Ectodermal cell (in vitro differentiated cells): Measurements from ENCODE around the gene RRP36. TPM values are rescaled to one million over a fixed set of nuclear protein-coding genes. Genes with fewer than 3 reads are reported as not detected.

ENCODE experiments used
- H3K27ac ChIP-seq: 2 replicates; pipeline ENCODE4 v1.7.0; 2013; ENCODE audit warnings: mild to moderate bottlenecking, low read depth, low read length; ENCODE audit not compliant: insufficient read depth, poor library complexity, severe bottlenecking
- H3K27me3 ChIP-seq: 2 replicates; pipeline ENCODE4 v1.7.0; 2013; ENCODE audit warnings: mild to moderate bottlenecking, low read length; ENCODE audit not compliant: insufficient read depth, control insufficient read depth, poor library complexity, severe bottlenecking
- H3K36me3 ChIP-seq: one replicate; pipeline ENCODE4 v1.7.0; 2013; ENCODE audit warnings: low read length; ENCODE audit not compliant: control insufficient read depth, insufficient read depth
- H3K4me1 ChIP-seq: one replicate; pipeline ENCODE4 v1.7.0; 2013; ENCODE audit warnings: low read length; ENCODE audit not compliant: control insufficient read depth, insufficient read depth
- H3K4me3 ChIP-seq: 2 replicates; pipeline ENCODE4 v1.7.0; 2013; ENCODE audit warnings: low read depth, low read length, control low read depth; ENCODE audit not compliant: insufficient read depth
- H3K9me3 ChIP-seq: 2 replicates; pipeline ENCODE4 v1.7.0; 2013; ENCODE audit warnings: mild to moderate bottlenecking, low read length, moderate library complexity; ENCODE audit not compliant: control insufficient read depth
- WGBS, 2 experiments: methylation state at CpG; one replicate each; pipeline ENCODE4 v1.1.7; 2013; ENCODE audit warnings: missing lambda C conversion rate in 2 of 2; 5-methylcytosine and 5-hydroxymethylcytosine counted together
- polyA plus RNA-seq, 4 experiments: library from polyadenylated mRNA; stranded (reverse); fragments of 50-300 nt; gene quantifications; one replicate each; pipeline ENCODE4 v1.2.3, GENCODE V29; 2013

Gene RRP36
- 100 TPM for polyA plus RNA-seq (2013, experiment 1 of 4)
- polyA plus RNA-seq (2013, experiment 2 of 4) = 110 TPM
- polyA plus RNA-seq (2013, experiment 3 of 4) = 78.8 TPM
- 79.2 TPM for polyA plus RNA-seq (2013, experiment 4 of 4)

DNA sequence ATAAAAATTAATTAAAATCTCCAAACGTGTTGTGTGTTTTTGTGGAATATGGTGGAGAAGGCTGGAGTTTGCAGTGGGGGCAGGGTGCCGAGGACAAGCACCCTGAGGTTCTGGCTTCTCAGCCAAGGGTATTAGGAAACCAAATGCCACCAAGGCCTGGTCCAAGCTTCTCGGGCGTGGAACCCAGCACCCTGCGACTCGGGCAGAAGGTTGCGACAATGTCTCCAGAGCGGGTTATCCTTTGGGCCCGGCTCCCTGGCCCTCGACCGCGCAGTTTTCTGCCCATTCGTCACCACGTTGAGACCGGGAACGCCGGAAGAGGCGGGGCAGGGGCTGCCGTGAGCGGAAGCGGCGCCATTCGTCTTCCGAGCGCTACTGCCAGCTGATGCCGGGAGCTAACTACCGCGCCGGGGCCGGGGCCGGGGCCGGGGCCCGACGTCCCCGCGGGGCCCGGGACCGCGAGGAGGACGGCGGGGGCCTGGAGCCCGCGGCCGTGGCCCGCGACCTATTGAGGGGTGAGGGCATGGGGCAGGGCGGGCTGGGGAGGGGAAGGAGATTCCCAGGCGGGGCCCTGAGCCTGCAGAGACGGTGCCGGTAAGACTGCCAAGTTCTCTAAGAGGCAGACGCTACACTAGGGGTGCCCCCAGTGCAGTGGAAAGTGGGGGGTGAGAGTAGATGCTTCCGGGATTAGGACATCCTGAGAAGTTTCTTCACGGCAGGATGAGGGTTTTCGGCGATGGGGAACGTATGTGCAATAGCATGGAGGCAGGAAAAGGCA lies at the start of gene RRP36:
RRP36 (plus strand) TSS at position 354 of the 778 bp plus-strand sequence; CDS start at position 386, 32 bp downstream.
- 2% methylated on average over 56 of the region's 56 CpGs for WGBS, 2 experiments
- Histone ChIP-seq H3K27ac (no peak within 1 kb of the TSS), H3K27me3 (no peaks in the 10 kb centered on the region), H3K4me1 (peaks cover 5% of the 10 kb centered on the region), H3K4me3 (peak within 1 kb of the TSS; percentile 90), H3K9me3 (no peaks in the 10 kb centered on the region), H3K36me3 (peaks cover 36% of the 10 kb centered on the region)

- Histone ChIP-seq H3K4me1 (no peaks in the 10 kb centered on the region), H3K27me3 (no peaks in the 10 kb centered on the region), H3K27ac (no peak overlapping the region), H3K36me3 (no peaks in the 10 kb centered on the region), H3K4me3 (no peak overlapping the region), H3K9me3 (no peaks in the 10 kb centered on the region)
- WGBS, 2 experiments = 91 to 95% methylated on average over 3 of the region's 3 CpGs
Observed at GRCh38 chr6:42971746-42972327, 49.6 kb upstream of the RRP36 start.

- WGBS, 2 experiments = 94 to 95% methylated on average over 3 of the region's 3 CpGs
- Histone ChIP-seq H3K27me3 (no peaks in the 10 kb centered on the region), H3K4me1 (peaks cover 3% of the 10 kb centered on the region), H3K4me3 (no peak overlapping the region), H3K36me3 (no peaks in the 10 kb centered on the region), H3K9me3 (no peaks in the 10 kb centered on the region), H3K27ac (no peak overlapping the region)
Observed at GRCh38 chr6:42973926-42974325, 47.5 kb upstream of the RRP36 start.

DNA sequence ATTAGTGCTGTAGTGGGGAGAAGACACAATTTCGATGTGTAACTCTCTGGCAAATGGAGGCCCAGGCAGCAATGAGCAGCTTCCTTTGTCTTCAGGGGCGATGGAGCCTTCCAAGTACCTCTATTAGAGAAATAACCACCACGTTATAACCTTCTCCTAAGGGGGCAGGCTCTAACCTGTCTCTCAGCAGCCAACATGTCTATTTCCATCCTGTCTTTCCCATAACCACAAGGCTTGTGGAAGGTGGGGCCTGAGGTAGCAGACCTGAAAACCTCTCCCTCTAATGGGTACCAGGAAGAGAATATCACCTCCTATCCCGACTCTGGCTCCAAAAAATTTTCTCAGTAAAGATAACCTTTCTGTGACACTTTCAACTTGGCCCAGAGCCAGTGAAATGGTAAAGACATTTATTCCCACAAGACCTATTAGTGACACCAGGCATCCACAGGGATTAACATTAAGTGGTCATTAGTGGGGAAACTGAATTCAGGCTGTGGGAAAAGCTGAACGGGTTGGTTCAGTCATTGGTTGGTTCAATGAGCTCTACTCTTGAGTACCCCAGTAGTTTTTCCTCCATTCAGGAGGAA lies 46.4 kb upstream of the RRP36 start:
- H3K36me3 ChIP-seq = no peaks in the 10 kb centered on the region
- H3K4me1 ChIP-seq = peaks cover 3% of the 10 kb centered on the region
- no peaks in the 10 kb centered on the region for H3K9me3 ChIP-seq
- no peaks in the 10 kb centered on the region for H3K27me3 ChIP-seq
- H3K4me3 ChIP-seq = no peak overlapping the region
- H3K27ac ChIP-seq = no peak overlapping the region
- 93 to 94% methylated on average over 5 of the region's 5 CpGs for WGBS, 2 experiments

DNA sequence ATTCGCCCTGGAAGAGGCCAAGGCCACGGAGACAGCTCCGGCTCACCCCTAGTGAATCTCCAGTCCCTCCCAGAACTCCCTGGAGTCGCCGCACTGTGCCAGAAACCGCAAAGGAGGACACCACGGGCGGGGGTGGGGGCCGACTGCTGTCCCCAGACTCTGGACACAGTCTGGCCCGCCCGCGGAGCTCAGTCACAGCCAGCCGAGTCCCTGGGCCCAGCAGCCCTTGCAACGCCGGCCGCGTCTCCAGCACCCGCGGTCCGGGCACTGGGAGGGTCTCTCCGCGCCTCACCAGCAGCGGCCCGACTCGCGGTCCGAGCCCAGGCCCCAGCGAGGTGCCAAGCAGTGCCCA lies 43.0 kb upstream of the RRP36 start:
- 2 to 3% methylated on average over 28 of the region's 28 CpGs for WGBS, 2 experiments
- H3K9me3 ChIP-seq = no peaks in the 10 kb centered on the region
- peaks cover 3% of the 10 kb centered on the region for H3K4me1 ChIP-seq
- H3K36me3 ChIP-seq = no peaks in the 10 kb centered on the region
- peak overlapping the region; percentile 83 for H3K4me3 ChIP-seq
- H3K27ac ChIP-seq = no peak overlapping the region
- H3K27me3 ChIP-seq = no peaks in the 10 kb centered on the region

- Histone ChIP-seq H3K27ac (no peak within 1 kb of the TSS), H3K36me3 (no peaks in the 10 kb centered on the region)
- WGBS, 2 experiments = 1% methylated on average over 59 of the region's 59 CpGs
Observed at GRCh38 chr6:42978839-42979522, 42.4 kb upstream of the RRP36 start, which contains the start of gene PEX6. Gene PEX6, minus strand, starts transcription at chr6:42979181. Its CDS starts 31 bp downstream, at chr6:42979150.

GRCh38 chr6:42979523-42980177 lies 41.8 kb upstream of the RRP36 start:
- H3K27me3 ChIP-seq = no peaks in the 10 kb centered on the region
- no peaks in the 10 kb centered on the region for H3K36me3 ChIP-seq
- no peak overlapping the region for H3K27ac ChIP-seq
- no peaks in the 10 kb centered on the region for H3K9me3 ChIP-seq
- peaks cover 3% of the 10 kb centered on the region for H3K4me1 ChIP-seq
- H3K4me3 ChIP-seq = peak overlapping the region; percentile 83
- WGBS, 2 experiments = 70 to 72% methylated on average over 9 of the region's 9 CpGs

More at GRCh38 chr6:42978839-42979522, 42.4 kb upstream of the RRP36 start, which contains the start of gene PEX6:
- Histone ChIP-seq H3K27me3 (no peaks in the 10 kb centered on the region), H3K9me3 (no peaks in the 10 kb centered on the region), H3K4me1 (peaks cover 3% of the 10 kb centered on the region), H3K4me3 (peak within 1 kb of the TSS; percentile 83)

DNA sequence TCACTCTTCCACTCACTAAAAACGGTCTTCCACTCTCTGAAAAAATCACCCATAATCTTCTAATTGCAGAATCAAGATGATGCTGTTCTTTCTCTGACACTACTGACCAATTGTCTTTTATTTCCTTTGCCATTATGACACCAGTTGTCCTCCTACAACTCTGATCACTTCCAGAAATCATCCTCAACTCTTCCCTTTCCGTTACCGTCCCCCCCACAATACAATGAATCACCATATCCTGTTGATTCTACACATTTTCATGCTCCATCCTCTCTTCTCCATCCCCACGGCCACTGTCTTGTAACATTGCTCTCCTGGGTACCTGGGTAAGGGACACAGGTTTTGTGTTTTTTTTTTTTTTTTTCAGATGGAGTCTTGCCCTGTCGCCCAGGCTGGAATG lies 39.6 kb upstream of the RRP36 start:
- WGBS, 2 experiments = 89 to 91% methylated on average over 5 of the region's 5 CpGs
- Histone ChIP-seq H3K36me3 (no peaks in the 10 kb centered on the region), H3K9me3 (no peaks in the 10 kb centered on the region), H3K4me1 (peaks cover 12% of the 10 kb centered on the region), H3K4me3 (no peak overlapping the region), H3K27ac (no peak overlapping the region), H3K27me3 (no peaks in the 10 kb centered on the region)

DNA sequence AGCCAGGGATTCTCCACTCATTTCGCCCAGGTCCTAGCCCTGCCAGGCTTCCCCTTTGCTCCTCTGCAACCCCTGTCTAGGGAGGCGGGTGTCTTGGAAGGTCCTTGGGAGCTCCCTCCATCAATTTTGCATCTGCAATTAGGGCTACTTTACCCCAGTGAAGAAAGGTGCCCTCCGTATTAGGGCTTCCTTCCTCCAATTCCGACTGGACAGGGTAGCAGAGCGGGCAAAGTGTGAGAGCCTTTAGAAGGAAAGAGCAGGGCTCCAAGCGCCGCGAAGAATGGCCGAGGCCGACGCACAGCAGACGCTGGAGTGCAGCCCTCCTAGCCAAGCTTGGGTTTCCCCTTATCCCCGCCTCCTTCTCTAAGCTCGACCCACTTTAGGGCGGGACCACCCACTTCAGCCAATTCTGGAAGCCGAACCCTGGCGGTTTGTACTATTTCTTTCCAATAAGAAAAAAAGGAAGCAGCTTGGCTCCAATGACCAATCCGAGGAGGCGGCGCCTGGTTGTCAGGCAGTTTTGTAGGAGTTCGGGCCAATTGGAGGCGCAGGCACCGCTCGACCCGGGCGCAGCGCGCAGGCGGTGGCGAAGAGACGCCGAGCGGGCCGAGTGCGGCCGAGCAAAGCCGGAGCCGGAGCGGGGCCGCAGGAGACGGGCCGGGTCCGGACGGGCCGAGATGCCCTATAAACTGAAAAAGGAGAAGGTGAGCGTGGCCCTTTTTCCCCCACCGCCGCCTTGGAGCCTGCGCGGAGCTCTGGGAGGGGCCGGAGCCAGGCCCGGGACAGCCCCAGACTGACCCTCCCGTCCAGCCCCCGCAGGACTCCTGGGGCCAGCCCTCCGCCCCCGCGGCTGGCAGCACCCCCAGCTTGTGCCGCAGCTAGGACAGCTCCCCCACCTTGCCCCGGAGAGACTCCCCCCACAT lies 37.2 kb upstream of the RRP36 start, which contains the start of gene PPP2R5D:
PPP2R5D (plus strand) TSS at position 570 of the 923 bp plus-strand sequence; CDS start at position 678, 108 bp downstream.
- peak within 1 kb of the TSS; percentile 74 for H3K4me3 ChIP-seq
- H3K4me1 ChIP-seq = peaks cover 10% of the 10 kb centered on the region
- peaks cover 3% of the 10 kb centered on the region for H3K36me3 ChIP-seq
- no peaks in the 10 kb centered on the region for H3K27me3 ChIP-seq
- WGBS, 2 experiments = 1% methylated on average over 58 to 59 of the region's 59 CpGs
- H3K9me3 ChIP-seq = no peaks in the 10 kb centered on the region
- peak within 1 kb of the TSS; percentile 70 for H3K27ac ChIP-seq
